IMR-90 (cell line): ENCODE measurements around the gene PDYN. TPM values are rescaled to one million over a fixed set of nuclear protein-coding genes. Genes with fewer than 3 reads are reported as not detected.

Source experiments
- ATAC-seq: fragments of 200-7000 bp; cut with Tn5 transposase; 2 replicates; pipeline ENCODE4 v1.9.1; 2020; ENCODE audit warnings: low read depth, mild to moderate bottlenecking, moderate library complexity
- BruUV-seq: library from RNA; stranded (reverse); fragments of 400-500 nt; replicated peaks from 2 replicates; lab custom pipeline; 2021; lab: Mats Ljungman, UMichigan
- CTCF ChIA-PET: fragments of 300-600 bp; formaldehyde crosslinking; extraction: SDS; loops from one replicate; lab custom pipeline; 2021; ENCODE audit warnings: antibody characterized with exemption; lab: Yijun Ruan, JAX
- POLR2A ChIA-PET: fragments of 300-600 bp; sonication (Branson Sonifier 250); formaldehyde crosslinking; loops from one replicate; lab custom pipeline; 2022; ENCODE audit warnings: antibody characterized with exemption; ENCODE audit not compliant: unreplicated experiment; lab: Charles Lee
- DNase-seq: peaks from one replicate; pipeline ENCODE4 v3.0.0; 2013
- H2AFZ ChIP-seq: replicated peaks from 2 replicates; pipeline ENCODE3; 2013; ENCODE audit warnings: low read length, mild to moderate bottlenecking; ENCODE audit not compliant: poor library complexity
- H2AK5ac ChIP-seq: 2 replicates; pipeline ENCODE4 v1.6.1; 2013; ENCODE audit warnings: low read depth, low read length, inconsistent platforms
- H2AK9ac ChIP-seq: replicated peaks from 2 replicates; pipeline ENCODE3; 2013; ENCODE audit warnings: mild to moderate bottlenecking, low read depth, low read length, moderate library complexity; ENCODE audit not compliant: poor library complexity
- H2BK120ac ChIP-seq: 2 replicates; pipeline ENCODE4 v1.6.1; 2013; ENCODE audit warnings: low read depth, low read length, inconsistent platforms
- H2BK15ac ChIP-seq: 3 replicates; pipeline ENCODE4 v1.6.1; 2013; ENCODE audit warnings: low read depth, low read length, inconsistent platforms
- H2BK20ac ChIP-seq: 2 replicates; pipeline ENCODE4 v1.6.1; 2013; ENCODE audit warnings: low read depth, mild to moderate bottlenecking, inconsistent platforms, low read length, moderate library complexity
- H2BK5ac ChIP-seq: 2 replicates; pipeline ENCODE4 v1.6.1; 2013; ENCODE audit warnings: mild to moderate bottlenecking, low read depth, low read length, inconsistent platforms; ENCODE audit not compliant: poor library complexity, severe bottlenecking
- H3K14ac ChIP-seq: replicated peaks from 2 replicates; pipeline ENCODE4 v1.6.1; 2013; ENCODE audit warnings: low read depth, low read length, inconsistent platforms
- H3K18ac ChIP-seq: 2 replicates; pipeline ENCODE4 v1.6.1; 2013; ENCODE audit warnings: low read depth, low read length, control low read depth
- H3K23ac ChIP-seq: 2 replicates; pipeline ENCODE4 v1.6.1; 2013; ENCODE audit warnings: low read depth, low read length, inconsistent platforms
- H3K27ac ChIP-seq: 2 replicates; pipeline ENCODE4 v1.5.1; 2013; ENCODE audit warnings: mild to moderate bottlenecking, control low read depth, low read length; ENCODE audit not compliant: insufficient read depth
- H3K27me3 ChIP-seq: 2 replicates; pipeline ENCODE4 v1.6.1; 2013; ENCODE audit warnings: low read length; ENCODE audit not compliant: control insufficient read depth, insufficient read depth
- H3K36me3 ChIP-seq: 2 replicates; pipeline ENCODE4 v1.6.1; 2013; ENCODE audit warnings: low read length, mixed read lengths; ENCODE audit not compliant: control insufficient read depth, insufficient read depth
- H3K4ac ChIP-seq: 2 replicates; pipeline ENCODE4 v1.6.1; 2013; ENCODE audit warnings: low read depth, low read length, inconsistent platforms
- H3K4me1 ChIP-seq: 2 replicates; pipeline ENCODE4 v1.6.1; 2013; ENCODE audit warnings: low read length, mixed read lengths; ENCODE audit not compliant: control insufficient read depth, insufficient read depth
- H3K4me2 ChIP-seq: 2 replicates; pipeline ENCODE4 v1.6.1; 2013; ENCODE audit warnings: low read depth, mild to moderate bottlenecking, control low read depth, low read length, moderate library complexity
- H3K4me3 ChIP-seq: 2 replicates; pipeline ENCODE4 v1.5.1; 2013; ENCODE audit warnings: low read depth, mild to moderate bottlenecking, control low read depth, low read length, moderate library complexity; ENCODE audit not compliant: insufficient read depth
- H3K56ac ChIP-seq: 2 replicates; pipeline ENCODE4 v1.6.1; 2013; ENCODE audit warnings: low read length, inconsistent platforms; ENCODE audit not compliant: insufficient read depth; ENCODE audit errors: extremely low read depth
- H3K79me1 ChIP-seq, 2 experiments: 2 replicates each; pipeline ENCODE4 v1.6.1; 2013; ENCODE audit warnings: low read length in 2 of 2, inconsistent platforms in 1 of 2, low read depth in 1 of 2
- H3K9ac ChIP-seq: 2 replicates; pipeline ENCODE4 v1.6.1; 2013; ENCODE audit warnings: low read depth, low read length, control low read depth
- H3K9me1 ChIP-seq: 2 replicates; pipeline ENCODE4 v1.6.1; 2013; ENCODE audit warnings: low read length, inconsistent platforms; ENCODE audit not compliant: insufficient read depth
- H3K9me3 ChIP-seq: 2 replicates; pipeline ENCODE4 v1.6.1; 2013; ENCODE audit warnings: low read length; ENCODE audit not compliant: control insufficient read depth, insufficient read depth
- H4K20me1 ChIP-seq: 2 replicates; pipeline ENCODE4 v1.6.1; 2013; ENCODE audit warnings: low read length, inconsistent platforms; ENCODE audit not compliant: insufficient read depth
- H4K5ac ChIP-seq: 2 replicates; pipeline ENCODE4 v1.6.1; 2013; ENCODE audit warnings: mild to moderate bottlenecking, low read depth, low read length, control low read depth
- H4K8ac ChIP-seq, 2 experiments: 2 replicates each; pipeline ENCODE4 v1.6.1; 2013; ENCODE audit warnings: low read depth in 2 of 2, low read length in 2 of 2, control low read depth in 1 of 2, inconsistent platforms in 1 of 2
- H4K91ac ChIP-seq: 2 replicates; pipeline ENCODE4 v1.6.1; 2013; ENCODE audit warnings: low read depth, low read length, inconsistent platforms; ENCODE audit not compliant: insufficient read depth
- NFE2L2 ChIP-seq: fragments of 150-350 bp; IDR thresholded peaks from 2 replicates; pipeline ENCODE4 v1.6.1; 2016; ENCODE audit warnings: low read depth, mild to moderate bottlenecking, low read length
- WGBS, 2 experiments: methylation state at CpG; one replicate each; pipeline versions ENCODE4 v1.1.5 to v1.1.7; 2013; ENCODE audit warnings: missing lambda C conversion rate in 2 of 2; ENCODE audit not compliant: insufficient read length in 1 of 2; ENCODE audit errors: extremely low coverage in 2 of 2; 5-methylcytosine and 5-hydroxymethylcytosine counted together
- dilution Hi-C: fragments of 300-500 bp; cut with HindIII; formaldehyde crosslinking; loops from one replicate; pipeline ENCODE4 v1.14.3; 2018; ENCODE audit warnings: low sequenced_read_pairs; ENCODE audit not compliant: unreplicated experiment
- in situ Hi-C: fragments of 300-500 bp; cut with MboI; formaldehyde crosslinking; loops from 3 replicates; pipeline ENCODE4 v1.14.3; 2019; ENCODE audit warnings: low sequenced_read_pairs, inconsistent platforms, mixed read lengths
- intact Hi-C: fragments of 100-400 bp; cut with micrococcal nuclease; formaldehyde crosslinking; loops from 2 replicates; pipeline ENCODE4 v1.10.0; 2022
- polyA plus RNA-seq, 3 experiments: library from polyadenylated mRNA; depleted of rRNA; stranded (reverse); fragments of >200 nt; gene quantifications; 2 replicates each; pipeline ENCODE4 v1.2.3, GENCODE V29; 2012; ENCODE audit warnings: low replicate concordance in 1 of 3
- total RNA-seq: library from RNA; depleted of rRNA; stranded (reverse); fragments of >200 nt; gene quantifications from 2 replicates; pipeline ENCODE4 v1.2.3, GENCODE V29; 2012
- TF ChIP-seq, protein P1 (sequence below): fragments of 150-350 bp; IDR thresholded peaks from 2 replicates; pipeline ENCODE4 v1.6.1; 2016; ENCODE audit warnings: low read depth, mild to moderate bottlenecking, low read length, moderate library complexity, borderline replicate concordance

The PDYN gene
- total and polyA plus RNA-seq, 2 of the 4 experiments (the other 2 are of a cell fraction) = not detected

DNA sequence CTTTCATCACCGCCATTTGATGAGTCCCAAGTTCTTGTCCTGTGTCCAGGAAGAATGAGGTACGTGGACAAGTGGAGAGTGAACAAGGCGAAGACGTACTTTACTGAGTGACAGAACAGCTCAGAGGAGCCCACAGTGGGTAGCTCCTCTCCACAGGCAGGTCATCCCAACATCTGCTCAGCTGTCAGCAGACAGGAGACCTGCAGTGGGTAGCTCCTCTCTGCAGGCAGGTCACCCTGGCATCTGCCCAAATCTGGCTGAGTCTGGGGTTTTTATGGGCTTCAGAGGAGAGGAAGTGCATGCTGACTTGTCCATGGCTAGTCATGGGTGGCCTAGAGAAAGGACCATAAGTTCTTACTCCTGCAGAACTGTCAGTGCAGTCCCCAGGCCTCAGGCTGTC is 32.7 kb upstream of the PDYN start:
- H3K4me3 ChIP-seq = no peak overlapping the region
- H2AK5ac ChIP-seq = no peak overlapping the region
- H3K27me3 ChIP-seq = no peaks in the 10 kb centered on the region
- DNase-seq (no peak), ATAC-seq (no peak)
- H4K8ac ChIP-seq = no peak overlapping the region
- H2BK15ac ChIP-seq = no peak overlapping the region
- no peak overlapping the region for H2BK20ac ChIP-seq
- H4K5ac ChIP-seq = no peak overlapping the region
- no peak overlapping the region for H3K9ac ChIP-seq
- WGBS, 2 experiments = no CpG with 5 or more reads among the region's 4 CpGs
- intact Hi-C loops (no loop called here), in situ Hi-C loops (no loop called here), dilution Hi-C loops (no loop called here)
- no peaks in the 10 kb centered on the region for H3K79me1 ChIP-seq
- H2AFZ ChIP-seq = no peak overlapping the region
- no peaks in the 10 kb centered on the region for H3K36me3 ChIP-seq
- POLR2A ChIA-PET = no interaction called here
- CTCF ChIA-PET = no interaction called here
- H3K4me1 ChIP-seq = no peaks in the 10 kb centered on the region
- no peak overlapping the region for H3K14ac ChIP-seq
- BruUV-seq = no TSS peak
- no peaks in the 10 kb centered on the region for H4K20me1 ChIP-seq
- no peak overlapping the region for H3K4me2 ChIP-seq
- no peak overlapping the region for H4K91ac ChIP-seq
- TF ChIP-seq, protein P1, sequence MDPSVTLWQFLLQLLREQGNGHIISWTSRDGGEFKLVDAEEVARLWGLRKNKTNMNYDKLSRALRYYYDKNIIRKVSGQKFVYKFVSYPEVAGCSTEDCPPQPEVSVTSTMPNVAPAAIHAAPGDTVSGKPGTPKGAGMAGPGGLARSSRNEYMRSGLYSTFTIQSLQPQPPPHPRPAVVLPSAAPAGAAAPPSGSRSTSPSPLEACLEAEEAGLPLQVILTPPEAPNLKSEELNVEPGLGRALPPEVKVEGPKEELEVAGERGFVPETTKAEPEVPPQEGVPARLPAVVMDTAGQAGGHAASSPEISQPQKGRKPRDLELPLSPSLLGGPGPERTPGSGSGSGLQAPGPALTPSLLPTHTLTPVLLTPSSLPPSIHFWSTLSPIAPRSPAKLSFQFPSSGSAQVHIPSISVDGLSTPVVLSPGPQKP = no peak
- no peak for TF ChIP-seq NFE2L2
- no peak overlapping the region for H3K27ac ChIP-seq
- H3K23ac ChIP-seq = no peak overlapping the region
- no peak overlapping the region for H3K18ac ChIP-seq
- H2BK120ac ChIP-seq = no peak overlapping the region
- H2BK5ac ChIP-seq = no peak overlapping the region
- no peaks in the 10 kb centered on the region; the same call in 1 of the 2 replicates for H3K9me3 ChIP-seq
- H3K9me1 ChIP-seq = no peaks in the 10 kb centered on the region
- H3K4ac ChIP-seq = no peak overlapping the region
- no peak overlapping the region for H2AK9ac ChIP-seq
- H3K56ac ChIP-seq = no peak overlapping the region
